Activated CD8-positive, alpha-beta memory T cell treated with anti-CD3 and anti-CD28 coated beads for 4 hours (primary cell): ENCODE measurements around the gene GJC1.

Source experiments
- DNase-seq, 2 donors: peaks; one replicate each; pipeline ENCODE4 v3.0.0-alpha.2; 2020; ENCODE audit warnings: low read depth in 2 of 2

Gene GJC1

GRCh38 chr17:44777394-44778348 lies 52.4 kb downstream of the GJC1 start:
- no peak for DNase-seq

DNA sequence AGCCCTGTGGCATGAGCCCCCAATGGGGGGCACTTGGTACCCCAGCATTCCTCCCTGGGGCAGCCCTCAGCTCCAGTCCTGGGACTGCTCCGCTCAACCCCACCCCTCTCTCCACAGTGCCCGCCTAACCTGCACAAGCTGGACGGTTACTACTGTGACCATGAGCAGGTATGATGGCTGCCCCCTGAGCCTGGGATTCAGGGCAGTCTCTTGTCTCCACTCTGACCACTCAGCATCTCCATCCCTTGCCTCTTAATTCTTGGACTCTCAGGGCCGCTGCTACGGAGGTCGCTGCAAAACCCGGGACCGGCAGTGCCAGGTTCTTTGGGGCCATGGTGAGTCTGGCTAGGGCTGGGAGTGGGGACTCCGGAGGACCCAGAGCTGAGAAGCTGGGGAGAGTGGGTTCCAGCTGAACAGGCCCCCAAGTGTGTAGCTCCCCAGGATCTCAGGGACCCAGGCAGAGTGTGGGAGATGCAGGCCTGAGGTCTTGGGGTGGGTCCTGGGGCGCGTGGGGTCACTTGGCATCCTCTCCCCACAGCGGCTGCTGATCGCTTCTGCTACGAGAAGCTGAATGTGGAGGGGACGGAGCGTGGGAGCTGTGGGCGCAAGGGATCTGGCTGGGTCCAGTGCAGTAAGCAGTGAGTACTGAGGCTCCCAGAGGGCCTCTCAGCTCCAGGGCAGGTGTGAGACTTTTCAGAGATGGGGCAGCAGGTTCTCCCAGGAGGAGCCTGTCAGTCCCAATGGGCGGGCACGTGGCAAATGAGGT lies 53.3 kb downstream of the GJC1 start:
- DNase-seq, result no peak

- DNase-seq, result no peak
Measured at GRCh38 chr17:44775838-44776621, 54.1 kb downstream of the GJC1 start.

GRCh38 chr17:44775136-44775837 lies 54.8 kb downstream of the GJC1 start:
- DNase-seq, result peak; percentile 95 to 97

DNA sequence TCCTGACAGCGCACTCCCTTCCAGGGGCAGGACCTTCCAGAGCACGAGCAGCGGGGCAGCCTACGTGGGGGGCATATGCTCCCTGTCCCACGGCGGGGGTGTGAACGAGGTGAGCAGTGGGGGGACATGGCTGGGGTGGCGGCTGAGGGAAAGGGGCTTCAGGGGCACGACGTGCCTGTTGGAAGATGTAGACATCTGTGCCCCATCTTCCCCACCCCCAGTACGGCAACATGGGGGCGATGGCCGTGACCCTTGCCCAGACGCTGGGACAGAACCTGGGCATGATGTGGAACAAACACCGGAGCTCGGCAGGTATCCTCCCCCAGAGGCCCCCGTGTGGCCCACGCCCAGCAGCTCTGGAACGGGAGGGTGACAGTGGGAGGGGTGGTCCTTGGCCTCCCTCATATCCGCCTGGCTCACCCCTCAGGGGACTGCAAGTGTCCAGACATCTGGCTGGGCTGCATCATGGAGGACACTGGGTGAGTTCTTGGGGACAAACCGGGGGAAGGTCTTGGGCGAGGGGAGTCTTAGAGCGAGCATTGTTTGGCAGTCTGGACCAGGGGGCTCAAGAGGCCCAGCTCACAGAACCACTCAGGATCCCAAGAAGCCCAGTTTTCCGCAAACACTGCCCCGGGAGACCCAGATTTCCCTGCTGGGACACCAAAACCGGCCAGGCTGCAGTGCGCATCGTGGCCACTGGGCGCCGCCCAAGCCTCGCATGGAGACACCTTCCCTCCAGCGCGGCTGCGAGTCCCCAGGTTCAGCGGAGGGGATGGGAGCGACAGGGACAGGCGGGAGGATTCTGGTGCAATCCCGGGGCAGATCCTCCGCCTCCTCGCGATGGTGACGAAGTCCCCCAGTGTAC lies 55.6 kb downstream of the GJC1 start:
- DNase-seq, result peak; percentile 70 to 75

GRCh38 chr17:44773140-44773539 lies 56.9 kb downstream of the GJC1 start:
- no peak for DNase-seq

DNA sequence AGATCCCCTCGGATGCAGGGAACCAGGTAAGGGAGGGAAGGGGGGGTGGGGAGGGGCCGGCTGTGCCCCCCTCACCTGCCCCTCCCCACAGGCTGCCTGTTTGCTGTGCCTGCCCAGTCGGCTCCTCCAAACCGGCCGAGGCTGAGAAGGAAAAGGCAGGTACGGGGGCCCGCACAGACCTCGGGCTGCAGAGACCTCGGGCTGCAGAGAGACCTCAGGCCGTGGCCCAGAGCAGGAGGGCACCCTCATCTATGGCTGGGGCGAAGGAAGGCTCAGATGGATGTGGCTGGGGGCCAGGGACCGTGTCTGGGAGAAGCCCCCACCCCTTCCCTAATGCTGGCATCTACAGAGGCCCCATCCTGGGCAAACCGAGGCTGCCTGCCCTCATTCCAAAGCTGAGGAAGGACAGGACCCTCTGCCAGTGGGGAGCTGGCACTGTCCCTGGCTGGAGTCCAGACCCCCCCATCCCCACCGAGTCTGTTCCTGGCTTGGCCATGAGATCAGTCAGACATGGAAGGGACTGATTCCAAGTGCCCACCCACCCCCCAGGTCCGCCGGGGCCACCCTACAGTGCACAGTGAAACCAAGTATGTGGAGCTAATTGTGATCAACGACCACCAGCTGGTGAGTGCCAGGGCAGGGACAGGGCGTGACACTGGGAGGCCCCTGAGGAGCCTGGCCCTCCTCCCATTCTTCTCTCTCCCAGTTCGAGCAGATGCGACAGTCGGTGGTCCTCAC lies 57.6 kb downstream of the GJC1 start:
- no peak for DNase-seq

GRCh38 chr17:44770166-44770925 lies 59.7 kb downstream of the GJC1 start:
- no peak for DNase-seq

- no peak for DNase-seq
Measured at GRCh38 chr17:44769647-44770084, 60.4 kb downstream of the GJC1 start.

- DNase-seq, result no peak
Measured at GRCh38 chr17:44769230-44769629, 60.9 kb downstream of the GJC1 start.

DNA sequence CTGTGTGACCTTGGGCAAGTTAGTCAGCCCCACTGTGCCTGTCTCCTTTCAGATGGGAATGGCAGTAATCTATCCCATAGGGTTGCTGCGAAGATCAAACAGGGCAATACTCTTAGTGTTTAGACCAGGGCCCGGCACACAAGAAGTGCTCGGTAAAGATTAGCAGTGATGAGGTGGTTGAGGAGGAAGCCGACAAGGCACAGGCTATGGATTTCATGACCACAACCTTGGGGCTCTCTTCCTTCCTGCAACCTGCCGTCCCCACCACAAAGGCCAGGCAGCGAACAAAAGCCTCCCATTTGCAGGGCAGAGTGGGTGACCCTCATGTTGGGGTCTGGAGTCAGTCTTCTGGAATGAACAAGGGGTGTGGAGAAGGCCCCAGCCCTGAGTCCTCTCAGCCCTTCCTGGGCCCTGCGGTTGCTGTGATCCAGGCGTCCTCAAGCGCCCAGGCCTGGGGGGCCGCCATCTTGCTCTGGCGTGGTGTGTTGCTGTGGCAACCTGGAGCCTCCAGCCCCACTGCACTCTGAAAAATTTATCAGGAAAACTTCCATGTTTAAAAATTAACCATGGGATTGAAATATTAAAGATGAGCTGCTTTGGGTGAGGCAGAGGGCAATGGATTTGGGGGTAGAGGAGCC lies 61.5 kb downstream of the GJC1 start:
- DNase-seq, result no peak

GRCh38 chr17:44767493-44767892 lies 62.6 kb downstream of the GJC1 start:
- DNase-seq, result no peak

DNA sequence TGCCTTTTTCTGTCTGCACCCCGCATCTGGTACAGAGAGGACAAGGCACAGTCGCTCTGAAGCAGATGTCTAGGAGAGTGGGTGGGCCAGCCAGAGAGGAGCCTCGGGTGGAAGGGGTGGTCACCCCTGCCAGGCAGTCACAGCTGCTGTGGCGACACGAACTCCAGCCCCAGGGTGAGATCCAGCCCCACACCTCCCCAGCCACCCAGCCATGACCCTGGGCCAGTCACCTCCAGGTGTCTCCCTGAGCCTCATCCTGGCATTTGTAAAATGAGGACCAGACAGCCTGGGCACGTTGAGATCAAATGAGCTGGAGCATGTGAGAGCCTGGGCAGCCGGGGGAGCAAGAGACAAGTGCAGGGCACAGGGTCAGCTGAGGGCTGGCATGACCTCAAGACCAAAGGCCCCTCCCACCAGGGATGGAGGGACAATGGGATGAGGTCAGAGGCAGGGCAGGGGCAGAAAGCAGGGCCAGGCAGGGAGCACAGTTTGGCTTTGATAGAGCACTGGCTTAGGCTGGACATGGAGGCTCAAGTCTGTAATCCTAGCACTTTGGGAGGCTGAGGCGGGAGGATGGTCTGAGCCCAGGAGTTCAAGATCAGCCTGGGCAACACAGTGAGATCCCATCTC lies 63.6 kb downstream of the GJC1 start:
- no peak for DNase-seq

GRCh38 chr17:44765965-44766364 lies 64.1 kb downstream of the GJC1 start:
- DNase-seq, result no peak

DNA sequence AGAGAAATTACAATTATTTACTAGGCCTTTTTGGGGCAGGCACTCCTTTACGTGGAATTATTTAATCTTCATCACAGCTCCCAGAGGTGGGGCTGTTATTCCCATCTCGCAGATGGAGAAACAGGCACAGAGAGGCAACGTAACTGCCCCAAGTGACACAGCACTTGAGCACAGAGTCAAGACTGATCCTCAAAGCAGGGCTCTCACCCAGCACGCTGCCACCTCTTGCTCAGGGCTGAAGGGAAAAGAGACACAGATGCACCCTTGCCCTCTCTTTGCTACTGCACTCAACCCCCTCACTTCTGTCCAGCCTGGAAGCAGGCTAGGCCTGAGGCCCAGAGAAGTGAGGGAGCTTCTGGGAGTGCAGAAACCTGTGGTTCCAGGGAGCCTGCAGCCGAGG lies 66.9 kb downstream of the GJC1 start:
- no peak for DNase-seq

GRCh38 chr17:44761932-44762810 lies 67.9 kb downstream of the GJC1 start:
- no peak for DNase-seq
